ENCODE results near the gene HDAC6. TPM values are rescaled to one million over a fixed set of nuclear protein-coding genes. Genes with fewer than 3 reads are reported as not detected.
"Not testable (repeated sequence)": the region's sequence is repeated elsewhere in the genome, so short reads cannot be mapped to it uniquely, and the experiment has no call there.

The HDAC6 gene
- total RNA-seq, 4 donors from 2014 or later: 36.5 to 63.2 (median 54.5) TPM

- ATAC-seq (ENCODE audit: low FRiP score) (no peak), DNase-seq (ENCODE audit: low spot score) (no peak)
- no peak for TF ChIP-seq CTCF (IDR thresholded peaks at IDR 0.05)
Observed at GRCh38 chrX:48848847-48849246, 47.0 kb downstream of the HDAC6 start.

GRCh38 chrX:48852857-48853256 is 51.0 kb downstream of the HDAC6 start:
- ATAC-seq (ENCODE audit: low FRiP score): no peak
- no peak for DNase-seq (ENCODE audit: low spot score)
- TF ChIP-seq CTCF (IDR thresholded peaks at IDR 0.05): no peak

GRCh38 chrX:48853494-48853893 is 51.6 kb downstream of the HDAC6 start:
- not testable (repeated sequence) for DNase-seq (ENCODE audit: low spot score)

GRCh38 chrX:48854121-48854804 is 52.4 kb downstream of the HDAC6 start:
- ATAC-seq (ENCODE audit: low FRiP score); DNase-seq (ENCODE audit: low spot score): not testable (repeated sequence)

More at GRCh38 chrX:48853494-48853893, 51.6 kb downstream of the HDAC6 start:
- ATAC-seq (ENCODE audit: low FRiP score): not testable (repeated sequence)

GRCh38 chrX:48854898-48855297 is 53.0 kb downstream of the HDAC6 start:
- TF ChIP-seq CTCF (IDR thresholded peaks at IDR 0.05): no peak
- ATAC-seq (ENCODE audit: low FRiP score): no peak
- DNase-seq (ENCODE audit: low spot score): no peak

GRCh38 chrX:48864210-48864609 is 62.3 kb downstream of the HDAC6 start:
- DNase-seq (ENCODE audit: low spot score): no peak
- TF ChIP-seq CTCF (IDR thresholded peaks at IDR 0.05): no peak
- no peak for ATAC-seq (ENCODE audit: low FRiP score)

- ATAC-seq (ENCODE audit: low FRiP score); DNase-seq (ENCODE audit: low spot score): not testable (repeated sequence)
Observed at GRCh38 chrX:48872017-48872416, 70.2 kb downstream of the HDAC6 start.

Small RNA genes within 50 kb of the gene (small RNA-seq; reads per million reads assigned to genes)
- gene RNU6-29P: not detected

Other genes starting within 250 kb of the HDAC6 start
- gene RBM3, start 227.6 kb upstream of the HDAC6 start, total RNA-seq: 100 to 1,000 TPM; 151 to 280 (median 263) TPM
- 100 to 1,000 TPM in 3 of 4 donors, 10 to 100 TPM in 1; 95.4 to 149 (median 126) TPM for gene WDR13, start 204.6 kb upstream of the HDAC6 start, total RNA-seq
- 10 to 100 TPM in 3 of 4 donors, 1 to 10 TPM in 1; 9.0 to 26.0 (median 21.0) TPM for gene WAS, start 118.3 kb upstream of the HDAC6 start, total RNA-seq
- 1 to 10 TPM; 4.2 to 8.1 (median 5.5) TPM for gene SUV39H1, start 105.3 kb upstream of the HDAC6 start, total RNA-seq
- not detected for gene GLOD5, start 40.3 kb upstream of the HDAC6 start, total RNA-seq
- not detected for gene GATA1, start 15.5 kb upstream of the HDAC6 start, total RNA-seq
- not detected for gene ERAS, start 24.4 kb downstream of the HDAC6 start, total RNA-seq
- gene PCSK1N, start 33.5 kb downstream of the HDAC6 start, total RNA-seq: 1 to 10 TPM in 2 of 4 donors, under 1 TPM in 1, not detected in 1; 0.93 to 2.3 (median 1.4) TPM
- gene TIMM17B, start 95.7 kb downstream of the HDAC6 start, total RNA-seq: 10 to 100 TPM; 13.7 to 34.1 (median 29.4) TPM
- gene PQBP1, start 95.9 kb downstream of the HDAC6 start, total RNA-seq: 10 to 100 TPM; 36.6 to 59.7 (median 55.2) TPM
- gene SLC35A2, start 109.6 kb downstream of the HDAC6 start, total RNA-seq: 10 to 100 TPM; 10.2 to 22.0 (median 17.2) TPM
- 10 to 100 TPM in 2 of 4 donors, 1 to 10 TPM in 2; 9.6 to 14.0 (median 11.5) TPM for gene PIM2, start 117.0 kb downstream of the HDAC6 start, total RNA-seq
- 10 to 100 TPM; 32.7 to 43.0 (median 38.3) TPM for gene OTUD5, start 155.5 kb downstream of the HDAC6 start, total RNA-seq
- 10 to 100 TPM in 1 of 4 donors, 1 to 10 TPM in 3; 1.9 to 11.3 (median 3.7) TPM for gene KCND1, start 169.8 kb downstream of the HDAC6 start, total RNA-seq
- 10 to 100 TPM; 25.1 to 44.5 (median 32.2) TPM for gene GRIPAP1, start 200.2 kb downstream of the HDAC6 start, total RNA-seq
- 100 to 1,000 TPM in 3 of 4 donors, 10 to 100 TPM in 1; 89.8 to 124 (median 116) TPM for gene TFE3, start 241.3 kb downstream of the HDAC6 start, total RNA-seq